ENCODE data around the gene ZNF653. TPM values are rescaled to one million over a fixed set of nuclear protein-coding genes. Genes with fewer than 3 reads are reported as not detected.

The ZNF653 gene
- total and polyA plus RNA-seq, 9 of the 15 experiments (the other 6 are each of a cell fraction or from before 2014, with no cell fraction given): 1.6 to 8.0 (median 4.2) TPM; not detected in 2

- TF ChIP-seq CHAMP1 (IDR thresholded peaks at IDR 0.05) (no peak), ZNF655 (CRISPR knock-in tag; IDR thresholded peaks at IDR 0.05) (no peak), RAD51 (IDR thresholded peaks at IDR 0.05; ENCODE audit: borderline replicate concordance, low read depth) (no peak), BCOR (IDR thresholded peaks at IDR 0.05) (no peak), RBBP5 (IDR thresholded peaks at IDR 0.05; ENCODE audit: borderline replicate concordance, insufficient read depth, low read length, poor library complexity, severe bottlenecking) (no peak), NCOR1 (IDR thresholded peaks at IDR 0.05) (no peak), STAT5A (IDR thresholded peaks at IDR 0.05; ENCODE audit: borderline replicate concordance, low read length) (no peak), RUNX1 (IDR thresholded peaks at IDR 0.05; ENCODE audit: low read depth) (no peak), U2AF1 (optimal IDR thresholded peaks at IDR 0.05; ENCODE audit: low read depth, low read length) (no peak), TOE1 (IDR thresholded peaks at IDR 0.05; ENCODE audit: borderline replicate concordance) (no peak), TOE1 (CRISPR knock-in tag; IDR thresholded peaks at IDR 0.05; ENCODE audit: borderline replicate concordance, low read depth) (0 out of 2 replicates have a peak, but pooled peaks have one; percentile 59), ZNF77 (CRISPR knock-in tag; IDR thresholded peaks at IDR 0.05) (no peak), ETS1 (conservative IDR thresholded peaks at IDR 0.05; ENCODE audit: control insufficient read depth, low read depth, low read length) (no peak), CC2D1A (IDR thresholded peaks at IDR 0.05) (no peak), EZH2 (IDR thresholded peaks at IDR 0.05; ENCODE audit: borderline replicate concordance, low read depth, low read length) (no peak), TAF7 (tag; IDR thresholded peaks at IDR 0.05) (no peak), PHB2 (IDR thresholded peaks at IDR 0.05; ENCODE audit: low read depth) (no peak), FOXK2 (conservative IDR thresholded peaks at IDR 0.05 in 1 of 2, IDR thresholded peaks at IDR 0.05 in 1 of 2; ENCODE audit: low read depth in 2 of 2) (no peak), HSF4 (CRISPR knock-in tag; IDR thresholded peaks at IDR 0.05; ENCODE audit: borderline replicate concordance) (no peak), PHF20 (IDR thresholded peaks at IDR 0.05; ENCODE audit: partially characterized antibody) (no peak), ILF3 (IDR thresholded peaks at IDR 0.05; ENCODE audit: borderline replicate concordance) (no peak), ZNF184 (CRISPR knock-in tag; IDR thresholded peaks at IDR 0.05) (no peak), NR4A1 (CRISPR knock-in tag; IDR thresholded peaks at IDR 0.05) (no peak), NR4A1 (tag; IDR thresholded peaks at IDR 0.05) (no peak), MED1 (CRISPR knock-in tag; IDR thresholded peaks at IDR 0.05; ENCODE audit: borderline replicate concordance) (no peak), HDAC2 (IDR thresholded peaks at IDR 0.05) (0 out of 2 replicates have a peak, but pooled peaks have one; percentile 53), ZNF507 (tag; conservative IDR thresholded peaks at IDR 0.05) (no peak), TAF9B (IDR thresholded peaks at IDR 0.05; ENCODE audit: partially characterized antibody) (no peak)
These were observed 489 bp upstream of the ZNF653 start (continued) for GRCh38 chr19:11506101-11506555.

Data from K562 (cell line).